ENCODE data around the gene STARD10. TPM values are rescaled to one million over a fixed set of nuclear protein-coding genes. Genes with fewer than 3 reads are reported as not detected.
A peak's percentile ranks its signal among the peaks of the same experiment; 100 is the strongest.

STARD10 gene
- total and polyA plus RNA-seq, 9 of the 15 experiments (the other 6 are each of a cell fraction or from before 2014, with no cell fraction given) = 0.15 to 52.9 (median 32.3) TPM

DNA sequence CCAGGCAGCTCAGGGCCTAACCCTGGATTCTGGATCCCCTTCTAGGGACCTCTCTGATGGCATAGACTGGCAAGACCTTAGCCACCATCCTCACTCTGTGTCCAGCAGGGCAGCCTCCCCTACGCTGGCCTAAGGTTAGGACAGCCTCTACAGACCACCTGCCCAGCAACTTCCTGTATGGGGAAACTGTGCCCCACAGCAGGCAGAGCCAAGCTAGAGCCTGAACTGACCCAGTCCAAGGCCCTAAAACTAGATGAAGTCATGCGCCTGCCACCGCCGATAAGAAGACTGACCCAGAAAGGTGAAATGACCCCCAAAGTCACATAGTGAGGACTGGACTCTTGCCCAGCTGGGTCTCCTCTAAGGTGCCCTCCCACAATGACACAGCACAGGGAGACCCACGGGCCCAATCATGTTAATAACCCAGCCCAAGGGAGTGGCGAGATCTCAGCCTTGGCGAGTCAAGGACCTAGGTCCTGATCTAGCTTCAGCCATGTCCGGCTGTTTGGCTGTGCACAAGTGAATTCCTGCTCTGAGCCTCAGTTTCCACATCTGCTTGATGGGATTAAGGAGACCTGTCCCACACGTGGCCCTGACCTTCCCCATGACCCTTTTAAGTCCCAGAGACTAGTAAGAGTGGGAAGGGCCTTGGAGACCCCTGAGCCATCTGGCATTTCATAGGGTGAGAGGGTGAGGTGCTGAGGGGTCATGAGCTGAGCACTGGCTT lies 17.6 kb downstream of the STARD10 start (continued):
- TF ChIP-seq, protein P1, sequence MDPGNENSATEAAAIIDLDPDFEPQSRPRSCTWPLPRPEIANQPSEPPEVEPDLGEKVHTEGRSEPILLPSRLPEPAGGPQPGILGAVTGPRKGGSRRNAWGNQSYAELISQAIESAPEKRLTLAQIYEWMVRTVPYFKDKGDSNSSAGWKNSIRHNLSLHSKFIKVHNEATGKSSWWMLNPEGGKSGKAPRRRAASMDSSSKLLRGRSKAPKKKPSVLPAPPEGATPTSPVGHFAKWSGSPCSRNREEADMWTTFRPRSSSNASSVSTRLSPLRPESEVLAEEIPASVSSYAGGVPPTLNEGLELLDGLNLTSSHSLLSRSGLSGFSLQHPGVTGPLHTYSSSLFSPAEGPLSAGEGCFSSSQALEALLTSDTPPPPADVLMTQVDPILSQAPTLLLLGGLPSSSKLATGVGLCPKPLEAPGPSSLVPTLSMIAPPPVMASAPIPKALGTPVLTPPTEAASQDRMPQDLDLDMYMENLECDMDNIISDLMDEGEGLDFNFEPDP (CRISPR knock-in tag; IDR thresholded peaks at IDR 0.05) = no peak
- TF ChIP-seq ZBED1 (IDR thresholded peaks at IDR 0.05) (no peak), TCF7 (IDR thresholded peaks at IDR 0.05; ENCODE audit: borderline replicate concordance) (no peak), CBX2 (IDR thresholded peaks at IDR 0.05; ENCODE audit: insufficient read depth, low read length, poor library complexity, severe bottlenecking) (no peak), USF1 (CRISPR knock-in tag; IDR thresholded peaks at IDR 0.05) (no peak), ZNF592 (IDR thresholded peaks at IDR 0.05) (peak; percentile 99), DACH1 (IDR thresholded peaks at IDR 0.05; ENCODE audit: partially characterized antibody) (peak; percentile 80)
- TF ChIP-seq, protein P2, sequence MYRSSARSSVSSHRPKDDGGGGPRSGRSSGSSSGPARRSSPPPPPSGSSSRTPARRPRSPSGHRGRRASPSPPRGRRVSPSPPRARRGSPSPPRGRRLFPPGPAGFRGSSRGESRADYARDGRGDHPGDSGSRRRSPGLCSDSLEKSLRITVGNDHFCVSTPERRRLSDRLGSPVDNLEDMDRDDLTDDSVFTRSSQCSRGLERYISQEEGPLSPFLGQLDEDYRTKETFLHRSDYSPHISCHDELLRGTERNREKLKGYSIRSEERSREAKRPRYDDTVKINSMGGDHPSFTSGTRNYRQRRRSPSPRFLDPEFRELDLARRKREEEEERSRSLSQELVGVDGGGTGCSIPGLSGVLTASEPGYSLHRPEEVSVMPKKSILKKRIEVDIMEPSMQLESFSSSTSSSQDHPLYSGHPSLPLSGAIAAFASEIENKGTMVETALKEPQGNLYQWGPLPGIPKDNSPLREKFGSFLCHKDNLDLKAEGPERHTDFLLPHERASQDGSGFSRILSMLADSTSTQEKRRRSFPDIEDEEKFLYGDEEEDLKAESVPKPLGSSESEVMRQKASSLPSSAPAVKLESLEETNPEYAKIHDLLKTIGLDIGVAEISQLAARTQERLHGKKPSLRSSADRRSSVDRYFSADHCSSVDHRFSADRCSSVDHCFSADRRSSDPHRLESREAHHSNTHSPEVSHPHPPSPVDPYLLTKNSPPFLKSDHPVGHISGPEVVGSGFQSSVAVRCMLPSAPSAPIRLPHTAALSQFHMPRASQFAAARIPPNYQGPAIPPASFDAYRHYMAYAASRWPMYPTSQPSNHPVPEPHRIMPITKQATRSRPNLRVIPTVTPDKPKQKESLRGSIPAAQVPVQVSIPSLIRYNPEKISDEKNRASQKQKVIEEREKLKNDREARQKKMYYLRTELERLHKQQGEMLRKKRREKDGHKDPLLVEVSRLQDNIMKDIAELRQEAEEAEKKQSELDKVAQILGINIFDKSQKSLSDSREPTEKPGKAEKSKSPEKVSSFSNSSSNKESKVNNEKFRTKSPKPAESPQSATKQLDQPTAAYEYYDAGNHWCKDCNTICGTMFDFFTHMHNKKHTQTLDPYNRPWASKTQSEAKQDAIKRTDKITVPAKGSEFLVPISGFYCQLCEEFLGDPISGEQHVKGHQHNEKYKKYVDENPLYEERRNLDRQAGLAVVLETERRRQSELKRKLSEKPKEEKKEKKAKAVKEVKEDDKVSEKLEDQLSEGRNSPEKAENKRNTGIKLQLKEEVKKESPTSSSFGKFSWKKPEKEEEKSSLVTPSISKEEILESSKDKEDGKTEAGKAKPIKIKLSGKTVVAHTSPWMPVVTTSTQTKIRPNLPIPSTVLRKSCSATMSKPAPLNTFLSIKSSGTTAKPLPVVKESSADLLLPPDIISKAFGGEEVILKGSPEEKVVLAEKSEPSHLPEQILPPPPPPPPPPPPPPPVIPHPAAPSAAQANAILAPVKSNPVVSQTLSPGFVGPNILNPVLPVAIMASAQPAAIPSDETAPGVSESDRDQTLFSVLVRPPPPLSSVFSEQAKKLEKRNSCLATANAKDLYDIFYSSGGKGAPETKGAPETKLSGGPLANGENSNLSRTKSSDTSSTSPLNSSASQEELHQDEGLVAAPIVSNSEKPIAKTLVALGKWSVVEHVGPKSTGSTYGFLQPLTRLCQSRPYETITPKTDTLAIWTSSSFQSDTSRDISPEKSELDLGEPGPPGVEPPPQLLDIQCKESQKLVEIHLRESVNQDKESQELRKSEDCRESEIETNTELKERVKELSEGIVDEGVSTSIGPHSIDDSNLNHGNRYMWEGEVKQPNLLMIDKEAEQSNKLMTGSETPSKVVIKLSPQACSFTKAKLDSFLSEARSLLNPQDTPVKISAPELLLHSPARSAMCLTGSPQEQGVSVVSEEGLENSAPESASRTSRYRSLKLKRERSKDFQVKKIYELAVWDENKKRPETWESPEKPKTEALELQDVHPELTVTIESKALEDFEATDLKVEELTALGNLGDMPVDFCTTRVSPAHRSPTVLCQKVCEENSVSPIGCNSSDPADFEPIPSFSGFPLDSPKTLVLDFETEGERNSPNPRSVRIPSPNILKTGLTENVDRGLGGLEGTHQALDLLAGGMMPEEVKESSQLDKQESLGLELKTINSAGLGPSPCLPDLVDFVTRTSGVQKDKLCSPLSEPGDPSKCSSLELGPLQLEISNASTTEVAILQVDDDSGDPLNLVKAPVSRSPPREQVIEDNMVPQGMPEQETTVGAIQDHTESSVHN (IDR thresholded peaks at IDR 0.05; ENCODE audit: borderline replicate concordance in 1 of 2, low read depth in 1 of 2) = 0 out of 4 replicates have a peak, but pooled peaks of 1 of the 2 experiments have one; percentile 44

Data from K562 (cell line).